Cerebellar cortex (tissue), 1 donor: ENCODE results near the gene TECTA.
A peak's percentile ranks its signal among the peaks of the same experiment; 100 is the strongest.
"Not testable (repeated sequence)": the region's sequence is repeated elsewhere in the genome, so short reads cannot be mapped to it uniquely, and the experiment has no call there.

Source experiments
- DNase-seq: peaks from one replicate; pipeline ENCODE4 v3.0.0-alpha.2; 2015; ENCODE audit warnings: low spot score

Gene TECTA

DNA sequence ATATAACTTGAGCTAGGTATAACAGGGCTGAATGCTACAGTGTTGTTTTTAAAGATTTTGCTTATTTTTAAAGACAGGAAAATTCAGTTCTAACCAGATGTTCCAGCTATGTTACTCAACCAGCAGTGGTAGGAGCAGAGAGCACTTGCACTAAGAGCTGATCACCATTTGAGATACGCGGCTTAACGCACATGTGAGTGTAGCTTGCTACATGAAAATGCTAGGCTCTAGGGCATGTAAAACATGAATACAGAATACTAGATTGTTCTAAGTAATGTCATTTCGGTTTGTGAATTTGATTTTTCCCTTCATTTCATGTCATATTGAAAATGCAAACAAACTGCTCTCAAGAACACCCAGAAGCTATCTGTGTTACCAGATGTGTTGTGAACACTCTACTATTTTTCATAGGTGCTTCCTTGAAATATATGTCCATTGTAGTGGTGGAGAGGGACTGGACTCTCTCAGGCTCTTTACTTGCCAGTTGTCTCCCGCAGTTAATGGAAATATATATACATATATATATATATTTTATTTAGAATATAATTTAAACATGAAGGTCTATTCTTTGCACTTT is 10.8 kb upstream of the TECTA start:
- no peak for DNase-seq

GRCh38 chr11:121091492-121092152 is 9.4 kb upstream of the TECTA start:
- no peak for DNase-seq

DNA sequence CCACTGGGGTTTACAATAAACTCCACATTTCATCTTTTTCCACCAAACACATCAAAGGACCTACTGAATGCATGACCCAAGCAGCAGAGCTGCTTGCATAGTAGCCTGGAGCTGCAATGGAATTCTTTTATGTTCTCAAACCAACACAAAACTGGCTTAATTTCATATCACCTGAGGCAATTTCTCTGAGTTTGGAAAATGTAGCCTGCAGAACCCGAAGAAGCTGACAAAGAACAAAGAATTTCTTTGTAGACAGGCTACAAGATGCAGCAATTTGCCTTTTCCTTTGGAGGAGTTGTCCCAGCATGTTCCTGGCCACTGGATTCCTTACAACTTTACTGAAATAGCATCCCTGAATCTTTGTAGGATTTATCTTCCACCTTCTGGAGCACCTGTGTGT is 5.5 kb upstream of the TECTA start:
- DNase-seq: no peak

DNA sequence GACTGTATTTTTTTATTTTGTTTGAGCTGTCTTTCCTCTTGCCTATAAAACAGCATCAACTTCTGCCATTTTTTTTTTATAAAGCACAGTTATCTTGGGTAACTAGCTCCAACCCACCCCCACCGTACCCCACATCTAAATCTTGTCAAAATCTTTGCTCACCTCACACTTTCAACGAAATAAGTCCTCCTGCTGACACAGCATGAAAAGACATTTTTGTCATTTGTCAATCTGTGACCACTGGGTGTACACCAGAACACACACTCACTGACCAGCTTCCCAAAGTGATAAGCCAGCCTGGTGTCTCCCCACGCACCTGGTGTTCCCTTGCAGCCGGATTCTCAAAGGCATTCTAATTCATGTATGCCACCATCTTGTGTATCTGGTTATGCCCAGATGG is 1.7 kb upstream of the TECTA start:
- DNase-seq: no peak

GRCh38 chr11:121099885-121100284 is 1.2 kb upstream of the TECTA start:
- no peak for DNase-seq

GRCh38 chr11:121104312-121104762 is 3.3 kb downstream of the TECTA start:
- no peak for DNase-seq

DNA sequence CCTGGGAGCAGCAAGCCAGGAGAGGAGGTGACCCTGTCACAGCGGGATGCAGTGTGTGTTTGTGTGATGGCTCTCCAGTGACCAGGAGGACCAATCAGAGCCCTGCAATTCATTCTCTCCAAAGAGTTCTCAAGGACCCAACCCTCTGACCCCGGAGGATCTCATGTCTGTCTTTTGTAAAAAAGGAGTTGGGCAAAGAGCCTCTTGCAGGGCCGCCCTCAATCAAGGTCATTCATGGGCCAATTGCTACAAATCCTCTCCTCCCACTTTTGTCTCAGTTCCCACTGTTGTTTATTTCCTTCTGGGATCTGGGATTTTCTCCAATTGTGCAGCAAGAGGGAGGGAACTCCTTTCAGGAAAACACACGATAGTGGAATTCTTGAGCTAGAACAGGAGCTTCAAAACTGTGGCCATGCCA is 4.0 kb downstream of the TECTA start:
- no peak for DNase-seq

- DNase-seq: no peak
Observed at GRCh38 chr11:121105481-121106195, 4.6 kb downstream of the TECTA start.

- no peak for DNase-seq
Observed at GRCh38 chr11:121106812-121107211, 5.8 kb downstream of the TECTA start.

DNA sequence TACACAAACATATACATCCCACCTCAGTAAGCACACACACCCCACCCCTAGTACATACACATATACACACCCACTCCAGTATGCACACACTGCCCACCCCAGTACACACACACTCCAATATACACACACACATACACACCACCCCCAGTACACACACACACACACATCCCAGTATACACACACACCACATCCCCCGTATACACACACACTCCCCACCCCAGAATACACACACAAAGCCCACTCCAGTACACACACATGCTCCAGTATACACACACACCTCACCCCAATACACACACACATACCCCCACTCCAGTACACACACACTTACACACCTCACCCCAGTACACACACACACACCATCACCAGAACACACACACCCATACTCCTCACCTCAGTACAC is 7.4 kb downstream of the TECTA start:
- DNase-seq: no peak

GRCh38 chr11:121109471-121109870 is 8.4 kb downstream of the TECTA start:
- DNase-seq: no peak

DNA sequence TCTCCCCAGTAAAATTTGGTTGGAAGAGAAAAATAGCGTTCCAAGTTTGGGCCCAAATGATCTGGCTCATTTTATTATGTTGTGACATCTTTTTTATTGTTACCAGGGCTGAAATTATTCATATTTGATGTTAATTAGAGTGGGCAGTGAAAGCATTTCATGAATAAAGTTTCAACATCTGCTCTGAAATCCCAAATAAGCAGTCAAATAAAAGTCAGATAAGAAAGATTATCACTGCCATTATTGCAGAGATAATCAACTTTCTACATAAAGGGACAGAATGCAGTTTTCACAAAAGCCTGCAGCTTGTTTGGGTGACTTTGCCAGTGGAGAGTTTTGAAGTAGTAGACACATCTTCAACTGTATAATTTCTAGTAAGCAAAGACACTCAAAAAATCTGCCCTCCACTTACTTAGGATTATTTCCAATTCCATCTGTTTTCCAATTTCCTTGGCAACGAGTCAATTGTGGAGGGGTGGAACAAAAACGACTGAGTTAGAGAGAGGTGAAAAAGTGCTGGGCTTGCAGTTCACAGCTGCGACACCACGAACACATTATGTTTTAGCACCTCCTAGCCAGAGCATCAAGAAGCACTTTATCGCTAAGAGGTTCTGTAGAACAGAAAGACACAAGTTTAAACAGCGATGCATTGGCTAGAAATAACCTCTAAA is 9.0 kb downstream of the TECTA start:
- DNase-seq: no peak

- DNase-seq: no peak
Observed at GRCh38 chr11:121110871-121111724, 10.1 kb downstream of the TECTA start.

GRCh38 chr11:121112498-121113455 is 11.7 kb downstream of the TECTA start:
- peak; percentile 54 for DNase-seq

GRCh38 chr11:121113611-121114010 is 12.6 kb downstream of the TECTA start:
- no peak for DNase-seq

GRCh38 chr11:121115024-121115423 is 14.0 kb downstream of the TECTA start:
- DNase-seq: not testable (repeated sequence)

DNA sequence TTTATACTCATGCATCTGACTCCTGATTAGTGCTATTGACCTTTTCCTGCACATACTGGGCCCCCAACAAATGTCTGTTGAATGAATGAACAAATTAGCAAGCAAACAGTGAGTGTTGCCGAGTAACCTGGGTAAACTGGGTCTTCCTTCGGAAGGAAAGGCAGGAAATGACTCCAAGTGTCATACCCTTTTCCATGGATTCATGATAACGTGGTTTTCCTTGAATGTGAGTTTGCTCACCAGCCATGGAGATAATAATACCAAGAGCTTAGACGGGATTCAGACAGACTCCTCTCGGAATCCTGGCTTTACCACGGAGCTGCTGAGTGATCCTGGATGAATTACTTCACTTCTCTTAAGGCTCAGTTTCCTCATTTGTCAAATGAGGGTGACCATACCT is 16.7 kb downstream of the TECTA start:
- DNase-seq: no peak

GRCh38 chr11:121119440-121119839 is 18.4 kb downstream of the TECTA start:
- no peak for DNase-seq

GRCh38 chr11:121122328-121122727 is 21.3 kb downstream of the TECTA start:
- no peak for DNase-seq

GRCh38 chr11:121123496-121124069 is 22.5 kb downstream of the TECTA start:
- DNase-seq: no peak
